NCI-H187 (cell line): ENCODE measurements around the gene MYPOP.
A peak's percentile ranks its signal among the peaks of the same experiment; 100 is the strongest.

ENCODE experiments used
- DNase-seq, 2 experiments: peaks; one replicate each; lab custom pipeline; 2025; lab: John Stamatoyannopoulos, UW

Gene MYPOP, protein sequence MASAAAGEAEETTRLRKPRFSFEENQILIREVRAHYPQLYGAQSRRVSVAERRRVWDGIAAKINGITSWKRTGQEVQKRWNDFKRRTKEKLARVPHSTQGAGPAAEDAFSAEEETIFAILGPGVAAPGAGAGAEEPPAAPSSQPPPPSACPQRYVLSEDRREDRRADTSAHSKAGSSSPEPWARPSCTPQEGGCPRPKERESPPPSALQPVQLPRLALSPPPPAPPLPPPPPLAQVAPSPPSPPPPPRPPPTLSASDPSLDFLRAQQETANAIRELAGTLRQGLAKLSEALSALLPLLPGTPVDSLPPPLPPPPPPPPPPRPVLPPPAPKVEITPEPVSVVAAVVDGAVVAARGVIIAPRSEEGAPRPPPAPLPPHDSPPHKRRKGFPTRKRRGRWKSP

DNA sequence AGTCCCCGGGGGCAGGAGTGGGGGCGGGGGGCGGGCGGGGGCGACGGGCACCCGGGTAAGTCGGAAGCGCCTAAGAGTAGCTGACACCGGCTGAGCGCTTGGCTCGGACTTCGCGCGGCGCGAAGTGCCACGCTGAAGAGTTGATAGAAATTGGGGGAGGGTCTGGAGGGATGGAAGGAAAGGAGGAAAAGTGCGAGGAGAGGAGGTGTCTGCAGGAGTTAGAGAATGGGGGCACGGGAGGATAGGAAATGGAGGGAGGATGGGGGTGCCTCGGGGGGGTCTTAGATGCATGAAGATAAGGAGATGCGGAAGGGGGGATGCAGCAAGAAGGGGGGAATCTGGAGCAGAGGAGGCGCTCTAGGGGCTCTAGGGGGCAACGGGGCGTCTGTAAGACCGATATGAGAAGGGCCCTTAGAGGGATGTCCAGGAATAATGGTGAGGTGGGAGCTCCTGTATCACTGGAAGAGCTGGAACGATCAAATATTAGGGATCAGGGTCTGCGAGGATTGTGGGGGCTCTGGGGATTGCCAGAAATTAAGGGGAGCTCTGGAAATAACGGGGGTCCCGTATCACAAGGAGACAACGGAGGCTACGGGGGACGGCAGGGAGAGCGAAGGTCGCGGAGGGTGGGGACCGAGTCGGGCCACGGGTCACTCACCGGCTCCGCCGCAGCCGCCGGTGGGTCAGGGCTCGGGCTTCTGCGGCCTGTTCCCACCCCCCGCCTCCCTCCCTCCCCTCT, at the start of gene MYPOP:
Gene MYPOP, minus strand, starts transcription at position 702 of the 739 bp plus-strand sequence. CDS start 840 bp downstream, outside the sequence.
- no peak for DNase-seq

DNA sequence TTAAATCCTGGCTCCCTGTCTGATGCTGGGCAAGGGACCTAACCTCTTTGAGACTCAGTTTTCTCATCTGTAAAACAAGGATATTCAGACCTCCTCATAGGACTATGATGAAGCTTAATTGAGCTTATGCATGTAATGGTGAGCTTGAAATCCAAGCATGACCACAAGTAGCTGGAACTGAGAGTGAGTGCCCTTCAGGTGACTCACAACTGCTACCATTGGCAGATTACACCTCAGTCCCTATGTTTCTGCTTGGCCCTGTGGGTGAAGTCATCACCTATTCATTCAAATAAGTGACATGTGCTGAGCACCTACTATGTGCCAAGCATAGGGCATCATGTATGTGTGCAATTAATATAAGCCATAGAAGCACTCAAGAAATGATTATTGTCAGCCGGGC, 45.5 kb upstream of the MYPOP start:
- no peak for DNase-seq

DNA sequence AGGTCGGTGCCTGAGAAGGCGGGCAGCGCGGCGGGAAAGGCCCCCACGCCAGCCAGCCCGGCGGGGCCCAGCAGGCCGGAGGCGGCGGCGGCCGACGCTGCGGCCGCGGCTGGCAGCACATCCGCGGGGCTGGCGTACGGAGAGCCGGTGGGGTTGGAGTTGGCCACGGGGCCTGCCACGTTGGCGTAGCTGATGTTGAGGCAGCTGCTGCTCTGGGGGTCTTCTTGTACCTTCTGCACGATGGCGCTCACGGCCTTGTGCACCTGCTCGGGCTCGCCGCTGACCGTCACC, 38.0 kb upstream of the MYPOP start:
- DNase-seq = no peak

DNA sequence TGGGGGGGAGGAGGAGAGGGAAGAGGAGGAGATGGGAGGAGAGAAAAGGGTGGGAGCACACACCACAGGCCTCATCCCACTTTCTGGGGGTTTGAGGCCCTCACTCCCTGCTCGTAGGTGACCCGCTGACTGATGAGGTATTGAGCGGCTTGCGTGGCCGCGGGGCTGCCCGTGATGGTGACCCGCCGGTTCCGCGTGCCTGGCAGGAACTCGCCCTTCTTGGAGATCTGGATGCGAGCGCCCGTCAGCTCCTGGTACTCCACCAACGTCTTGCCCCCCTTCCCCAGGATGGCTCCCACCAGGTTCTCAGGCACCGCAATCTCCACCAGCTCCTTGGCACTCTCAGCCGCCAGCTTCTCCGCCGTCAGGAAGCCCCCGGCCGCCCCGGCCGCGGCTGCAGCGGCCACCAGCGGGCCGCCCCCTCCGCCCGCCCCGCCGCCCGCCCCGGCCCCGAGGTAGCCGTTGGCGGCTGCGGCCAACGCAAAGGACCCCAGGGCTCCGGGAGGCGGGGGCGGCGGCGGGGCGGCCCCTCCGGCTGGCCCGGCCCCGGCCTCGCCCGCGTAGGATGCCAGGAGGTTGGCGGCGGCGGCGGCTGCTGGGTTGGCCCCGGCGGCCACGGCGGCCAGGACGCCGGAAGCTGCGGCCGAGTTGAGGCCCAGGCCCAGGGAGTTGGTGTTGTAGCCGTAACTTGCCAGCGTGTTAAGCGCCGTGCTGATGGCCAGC, 37.5 kb upstream of the MYPOP start:
- DNase-seq = no peak

DNA sequence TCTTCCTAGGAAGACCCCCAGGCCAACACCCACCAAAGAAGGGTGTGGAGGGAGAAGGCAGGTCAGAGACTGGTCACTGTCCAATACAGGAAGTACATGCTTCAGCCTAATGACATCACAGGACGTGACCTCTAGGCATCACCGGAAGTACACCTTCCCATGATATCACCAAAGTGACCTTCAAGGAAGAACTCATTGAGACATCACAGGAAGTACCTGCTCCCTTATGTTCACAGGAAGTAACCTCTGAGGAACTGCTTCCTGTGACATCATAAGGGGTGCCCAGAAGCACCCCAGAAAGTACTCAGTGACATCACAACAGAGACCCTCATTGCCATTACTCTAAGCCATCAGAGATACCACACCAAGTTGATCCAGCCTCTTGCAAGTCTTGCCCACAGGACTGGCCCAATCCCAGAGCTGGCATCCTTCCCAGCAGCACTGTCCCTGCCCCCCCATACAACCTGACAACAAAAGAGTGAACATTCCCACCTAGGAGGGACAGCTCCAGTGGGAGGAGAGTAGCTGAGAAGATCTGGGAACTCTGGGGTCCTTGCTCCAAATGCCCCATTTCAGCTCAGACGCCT, 36.4 kb upstream of the MYPOP start:
- no peak for DNase-seq

DNA sequence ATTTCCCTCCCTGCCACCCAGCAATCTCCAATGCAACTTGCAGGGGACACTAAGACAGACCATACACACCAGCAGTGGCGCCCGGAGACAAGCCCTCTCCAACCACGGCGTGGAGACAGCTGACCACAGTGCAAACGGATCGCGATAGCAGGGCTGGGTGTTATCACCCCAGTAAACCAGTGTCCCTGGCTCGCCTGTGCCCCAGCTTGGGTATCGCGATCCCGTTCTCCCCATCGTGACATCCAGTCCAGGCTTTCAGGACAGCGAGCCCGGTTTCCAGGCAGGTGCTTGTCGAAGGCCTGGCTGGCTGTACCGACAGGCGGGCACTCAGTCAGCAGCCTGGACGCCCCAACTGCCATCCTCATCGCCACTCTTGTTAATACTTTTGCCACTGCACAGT, 32.9 kb upstream of the MYPOP start:
- no peak for DNase-seq

DNA sequence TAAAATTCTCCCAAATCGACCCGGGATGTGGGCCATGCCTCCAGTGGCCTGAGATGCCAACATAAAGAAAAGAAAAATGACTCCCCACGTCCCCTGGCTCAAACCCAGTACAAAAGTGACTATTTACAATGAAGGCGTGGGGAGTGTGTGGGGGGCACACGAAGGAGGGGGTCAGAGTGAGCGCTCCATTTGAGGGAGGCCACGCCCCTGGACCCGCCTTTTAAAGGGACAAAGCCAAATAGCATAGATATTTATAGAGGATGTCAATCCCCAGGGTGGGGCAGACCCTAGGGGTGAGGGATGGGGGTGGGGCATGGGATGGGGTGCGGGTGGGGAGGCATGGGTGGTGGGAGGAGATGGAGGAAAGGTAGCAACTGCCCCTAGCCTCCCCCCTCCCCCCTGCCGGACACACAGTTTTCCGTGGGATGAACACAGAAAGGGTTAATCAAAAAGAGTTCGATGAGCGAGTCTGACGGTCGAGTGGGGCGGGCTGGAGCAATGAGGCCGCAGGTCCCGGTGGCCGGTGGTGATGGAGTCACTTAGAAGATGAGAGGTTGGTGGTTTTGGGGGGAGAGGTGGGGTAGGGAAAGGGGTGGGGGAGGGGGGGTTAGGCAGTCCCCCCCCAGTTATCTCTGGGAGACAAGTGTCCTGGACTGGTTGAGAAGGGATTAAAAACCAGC, 32.3 kb upstream of the MYPOP start:
- no peak for DNase-seq

DNA sequence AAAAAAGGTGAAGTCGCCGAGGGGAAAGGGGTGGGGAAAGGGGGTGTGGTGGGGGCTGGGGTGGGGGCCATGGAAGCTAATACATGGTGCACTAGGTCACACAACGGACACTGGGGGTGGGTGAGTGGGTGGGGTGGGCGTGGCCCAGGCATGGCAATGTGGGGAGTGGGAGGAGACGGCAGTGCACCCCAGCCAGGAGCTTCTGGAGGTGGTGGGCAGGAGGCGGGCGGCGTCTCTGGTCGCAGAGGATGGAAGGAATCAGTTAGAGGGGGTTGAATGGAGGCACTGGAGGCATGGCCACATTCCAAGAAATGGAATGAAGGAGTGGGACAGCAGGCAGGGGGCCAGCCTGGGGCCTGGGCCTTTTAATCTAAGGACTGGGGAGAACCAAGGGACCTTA, 31.3 kb upstream of the MYPOP start:
- no peak for DNase-seq

DNA sequence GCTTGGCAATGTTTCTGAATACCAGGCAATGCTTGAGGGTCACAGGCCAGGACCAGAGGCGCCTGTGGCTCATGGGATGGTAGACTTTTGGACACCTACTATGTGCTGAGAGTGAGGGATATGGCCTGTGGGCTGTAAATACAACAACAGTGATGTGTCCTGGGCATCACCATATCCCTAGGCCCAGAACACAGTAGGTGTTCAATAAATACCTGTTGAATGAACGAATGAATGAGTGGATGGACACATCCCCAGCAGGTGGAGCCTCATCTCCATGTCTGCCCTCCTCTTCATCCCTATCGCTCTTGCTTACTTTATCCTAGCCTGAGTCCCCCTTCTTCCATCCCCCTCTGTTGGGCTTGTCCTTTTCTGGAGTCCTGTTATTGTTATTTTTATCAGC, 28.6 kb upstream of the MYPOP start:
- no peak for DNase-seq

DNA sequence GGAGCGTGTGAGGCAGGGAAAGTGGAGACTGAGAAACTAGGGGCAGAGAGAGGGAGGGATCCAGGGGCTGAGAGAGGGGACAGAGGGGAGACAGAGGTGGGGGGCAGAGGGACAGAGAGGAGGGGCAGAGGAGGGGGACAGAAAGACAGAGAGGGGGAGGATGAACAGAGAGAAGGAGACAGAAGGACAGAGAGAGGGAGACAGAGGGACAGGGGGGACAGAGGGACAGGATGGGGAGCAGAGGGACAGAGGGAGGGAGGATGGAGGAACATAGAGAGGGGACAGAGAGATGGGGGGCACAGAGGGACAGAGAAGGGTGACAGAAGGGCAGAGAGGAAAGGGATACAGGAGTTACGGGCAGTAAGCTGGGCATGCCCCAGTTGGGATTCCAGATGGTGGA, 26.8 kb upstream of the MYPOP start:
- no peak for DNase-seq

DNA sequence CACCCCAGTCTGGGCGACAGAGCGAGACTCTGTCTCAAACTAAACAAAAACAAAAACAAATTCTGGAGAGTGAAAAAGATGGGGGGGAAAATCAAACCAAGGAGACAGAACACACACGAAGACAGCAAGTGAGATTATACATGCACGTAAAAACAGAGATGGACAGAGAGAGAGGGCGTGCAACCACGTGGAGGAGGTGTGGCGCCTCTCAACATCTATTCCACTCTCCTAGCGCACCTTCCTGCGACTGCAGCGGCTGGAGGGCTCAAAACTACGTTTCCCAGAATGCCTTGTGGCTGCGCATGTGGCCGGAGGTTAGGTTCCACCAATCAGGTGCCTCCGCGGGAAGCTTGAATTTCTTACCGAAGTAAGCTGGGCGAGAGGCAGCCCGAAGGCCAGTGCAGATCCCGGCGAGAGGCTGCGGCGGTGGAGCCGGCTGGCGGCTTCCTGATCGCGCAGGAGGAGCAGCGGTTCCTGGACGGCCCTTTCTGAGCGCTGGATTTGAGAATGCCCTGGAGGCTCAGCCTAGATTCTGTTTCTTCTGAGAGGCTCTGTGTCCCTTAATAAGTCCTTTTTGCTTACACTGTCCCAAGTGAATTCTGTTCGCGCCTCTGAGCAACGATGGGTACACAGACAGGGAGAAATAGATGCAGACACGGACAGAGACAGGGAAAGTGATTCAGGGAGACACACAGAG, 25.3 kb upstream of the MYPOP start:
- DNase-seq = peak; percentile 89 to 95

DNA sequence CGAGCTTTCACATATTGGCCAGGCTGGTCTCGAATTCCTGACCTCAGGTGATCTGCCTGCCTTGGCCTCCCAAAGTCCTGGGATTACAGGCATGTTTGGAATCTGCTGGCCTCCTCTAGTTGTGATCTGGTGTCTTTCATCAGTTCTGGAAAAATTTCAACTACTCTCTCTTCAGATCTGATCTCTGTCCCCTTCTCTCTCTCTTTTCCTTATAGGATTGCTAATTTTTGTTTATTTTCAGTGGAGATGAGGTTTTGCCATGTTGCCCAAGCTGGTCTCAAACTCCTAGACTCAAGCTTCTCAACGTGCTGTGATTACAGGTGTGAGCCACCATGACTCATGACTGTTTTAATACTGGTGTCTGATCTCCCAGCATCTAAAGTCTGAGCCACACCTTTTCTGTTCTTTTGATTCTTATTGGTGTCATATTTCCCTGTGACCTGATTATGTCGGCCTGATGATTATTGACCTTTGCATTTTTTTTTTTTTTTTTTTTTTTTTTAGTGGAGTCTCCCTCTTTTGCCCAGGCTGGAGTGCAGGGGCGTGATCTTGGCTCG, 22.6 kb upstream of the MYPOP start:
- no peak for DNase-seq

DNA sequence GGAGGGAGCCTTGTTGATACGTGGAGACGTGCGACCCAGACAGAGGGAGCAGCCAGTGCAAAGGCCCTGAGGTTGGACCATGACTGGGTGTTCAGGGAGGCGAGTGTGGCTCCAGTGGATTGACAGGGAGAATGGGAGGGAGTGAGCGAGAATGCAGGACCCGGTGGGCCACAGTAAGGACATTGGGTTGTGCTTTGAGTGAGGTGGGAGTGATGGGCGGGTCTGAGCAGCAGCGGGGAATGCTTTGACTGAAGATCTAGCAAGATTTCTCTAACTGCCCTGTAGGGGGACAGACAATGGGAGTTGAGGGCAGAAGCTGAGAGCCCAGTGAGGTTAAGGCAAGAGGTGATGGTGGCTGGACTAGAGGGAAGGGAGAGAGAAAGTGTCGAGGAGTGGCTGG, 19.9 kb upstream of the MYPOP start:
- no peak for DNase-seq

DNA sequence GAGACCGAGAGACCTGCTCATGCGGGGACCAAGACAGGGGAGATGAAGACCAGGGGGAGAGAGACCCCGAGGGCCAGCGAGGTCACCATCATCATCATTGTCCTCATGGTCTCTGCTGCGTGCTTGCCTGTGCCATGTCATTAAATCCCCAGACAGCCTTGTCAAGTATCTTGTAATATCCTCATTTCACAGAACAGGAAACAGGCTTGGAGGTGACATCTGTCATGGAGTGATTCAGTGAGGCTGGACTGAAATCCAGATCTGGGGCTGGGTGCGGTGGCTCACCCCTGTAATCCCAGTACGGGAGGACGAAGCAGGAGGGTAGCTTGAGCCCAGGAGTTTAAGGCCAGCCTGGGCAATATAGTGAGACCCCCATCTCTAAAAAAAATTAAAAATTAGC, 18.0 kb upstream of the MYPOP start:
- no peak for DNase-seq

DNA sequence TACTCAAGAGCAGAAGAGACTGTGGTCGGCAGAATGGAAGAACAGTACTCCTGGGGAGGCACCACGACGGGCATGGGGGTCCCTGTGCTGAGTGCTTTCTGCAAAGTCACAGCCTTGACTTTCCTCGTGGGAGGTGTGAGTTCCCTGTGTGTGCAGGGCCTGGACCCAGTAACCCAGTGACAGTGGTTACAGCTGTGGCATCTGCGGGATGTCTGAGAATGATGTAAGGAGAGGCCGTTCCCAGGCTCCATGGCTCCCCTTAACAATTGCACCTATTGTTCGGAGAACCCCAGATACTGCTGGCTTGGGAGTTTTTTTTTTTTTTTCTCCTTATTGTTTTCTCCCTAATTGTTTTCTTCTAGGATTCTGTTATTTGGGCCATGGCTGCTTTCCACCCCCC, 17.3 kb upstream of the MYPOP start:
- no peak for DNase-seq

DNA sequence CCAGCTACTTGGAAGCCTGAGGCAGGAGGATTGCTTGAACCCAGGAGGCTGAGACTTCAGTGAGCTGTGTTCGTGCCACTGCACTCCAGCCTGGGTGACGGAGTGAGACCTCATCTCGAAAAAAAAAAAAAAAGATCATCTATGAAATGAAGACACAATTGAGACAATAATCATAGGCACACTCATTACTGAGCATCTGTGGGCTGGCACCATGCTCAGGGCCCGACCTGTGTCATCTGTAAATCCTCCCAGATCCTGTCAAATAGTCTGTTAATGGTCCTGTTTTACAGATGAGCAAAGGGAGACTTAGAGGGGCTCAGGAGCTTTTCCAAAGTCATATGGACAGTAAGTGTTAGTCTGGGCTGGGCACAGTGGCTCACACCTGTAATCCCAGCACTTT, 16.3 kb upstream of the MYPOP start:
- no peak for DNase-seq

DNA sequence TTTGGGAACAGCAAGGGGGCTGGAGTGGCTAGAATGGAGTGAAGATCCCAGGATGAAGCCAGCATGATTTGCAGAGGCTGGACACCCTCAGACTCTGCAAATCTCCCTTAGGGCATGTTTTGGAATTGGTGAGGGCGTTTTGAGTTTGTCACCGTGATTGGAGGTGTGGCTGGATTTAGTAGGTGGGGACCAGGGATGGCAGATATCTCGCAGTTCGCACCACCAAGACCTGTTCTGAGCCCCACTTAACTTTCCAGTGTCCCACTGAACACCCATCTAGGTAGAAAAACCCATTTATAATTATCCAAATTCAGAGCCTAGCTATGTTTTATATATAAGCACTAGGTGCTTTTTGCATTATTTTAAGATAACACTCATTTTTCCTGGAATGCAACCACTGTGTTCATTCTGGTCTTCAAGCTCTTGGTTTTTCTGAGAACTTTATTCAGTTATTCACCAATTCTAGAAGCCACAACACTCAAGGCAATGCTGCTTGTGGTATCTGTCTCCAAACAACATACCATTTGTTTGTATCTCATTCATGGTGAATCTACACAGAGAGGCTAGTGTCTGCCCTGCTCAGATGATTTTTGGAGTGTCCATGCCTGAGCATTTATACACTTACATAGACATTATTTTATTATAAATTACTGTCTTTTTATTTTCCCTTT, 15.1 kb upstream of the MYPOP start:
- no peak for DNase-seq

DNA sequence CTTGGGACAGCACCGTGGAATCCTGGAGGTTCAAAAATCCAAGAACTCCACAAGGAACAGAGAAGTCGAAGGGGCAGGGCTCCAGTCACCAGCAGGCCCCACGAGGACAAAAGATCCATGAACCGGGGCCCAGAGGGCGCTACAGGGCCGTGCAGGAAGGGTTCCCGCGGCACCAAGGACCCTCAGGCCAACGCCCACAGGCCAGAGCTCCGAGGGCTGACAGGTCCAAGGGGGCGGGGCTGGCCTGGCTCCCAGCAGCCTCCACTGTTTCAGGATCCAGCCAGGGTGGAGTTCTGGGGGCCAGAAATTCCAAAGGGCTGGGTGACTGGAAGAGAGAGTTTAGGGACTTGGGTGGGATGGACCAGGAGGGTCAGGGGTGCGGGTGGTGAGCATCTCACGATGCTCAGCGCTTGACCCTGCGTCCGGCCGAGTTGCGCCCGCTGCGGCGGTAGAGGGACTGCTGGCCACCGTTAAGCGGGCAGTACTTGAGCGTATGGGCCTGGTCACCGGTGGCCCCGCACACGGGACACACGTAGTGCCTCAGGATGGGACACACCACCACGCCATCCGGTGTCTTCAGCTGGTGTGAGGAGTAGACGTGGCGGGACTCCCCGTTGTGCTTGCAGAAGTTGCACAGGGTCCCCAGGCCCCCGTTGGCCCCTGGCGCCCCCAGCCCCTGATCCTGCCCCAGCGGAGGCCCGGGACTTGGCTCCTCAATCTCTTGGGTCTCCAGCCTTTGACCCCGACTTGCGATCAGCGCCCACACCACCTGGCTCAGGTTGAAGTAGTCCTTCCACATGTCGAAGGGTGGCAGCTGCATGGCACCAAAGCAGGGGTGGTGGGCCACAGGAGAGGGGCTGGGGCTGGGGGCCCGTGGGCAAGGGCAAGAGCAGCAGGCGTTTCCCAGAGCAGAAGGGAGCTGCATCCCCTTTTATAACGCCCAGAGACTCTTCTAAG, 11.7 kb upstream of the MYPOP start, which contains the start of gene NANOS2:
Gene NANOS2, minus strand, starts transcription at position 905 of the 957 bp plus-strand sequence. Its CDS starts 85 bp downstream, at position 820.
- DNase-seq = no peak

DNA sequence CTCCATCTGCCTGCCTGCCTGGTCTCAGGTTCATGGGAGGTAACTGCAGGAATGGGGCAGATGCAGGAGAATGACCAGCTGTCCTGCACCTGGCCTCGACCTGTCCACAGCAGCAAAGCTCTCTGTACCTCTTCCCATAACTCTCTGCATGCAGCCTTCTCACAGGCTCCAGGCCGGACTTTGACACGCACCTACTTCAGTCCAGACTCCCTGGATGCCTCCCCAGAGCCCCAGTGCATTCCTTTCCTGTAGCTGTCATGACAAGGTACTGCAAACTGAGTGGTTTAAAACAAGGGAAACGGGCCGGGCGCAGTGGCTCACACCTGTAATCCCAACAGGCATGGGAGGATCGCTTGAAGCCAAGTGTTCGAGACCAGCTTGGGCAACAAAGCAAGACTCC, 8.9 kb upstream of the MYPOP start:
- no peak for DNase-seq
